H1 (cell line): ENCODE measurements around the gene TSKS. TPM values are rescaled to one million over a fixed set of nuclear protein-coding genes. Genes with fewer than 3 reads are reported as not detected.

Experiments used
- CTCF ChIA-PET: fragments of 300-600 bp; sonication (Branson Sonifier 250); formaldehyde crosslinking; loops from one replicate; lab custom pipeline; 2021; ENCODE audit not compliant: partially characterized antibody; lab: Charles Lee
- POLR2A ChIA-PET: fragments of 300-600 bp; sonication (Branson Sonifier 250); formaldehyde crosslinking; loops from one replicate; lab custom pipeline; 2021; ENCODE audit warnings: inconsistent platforms; ENCODE audit not compliant: partially characterized antibody; lab: Charles Lee
- DNase-seq, 2 experiments: peaks; one replicate each; pipeline versions ENCODE4 v3.0.0 to v3.0.0-alpha.2; 2010 to 2022; ENCODE audit warnings: low spot score in 2 of 2, low read depth in 1 of 2, mixed read lengths in 1 of 2
- FAIRE-seq: peaks from 2 replicates; lab custom pipeline; 2011; peaks lifted over from hg19 to GRCh38; lab: Jason Lieb, UNC
- H2AFZ ChIP-seq: 2 replicates; pipeline ENCODE4 v1.8.1; 2012; ENCODE audit warnings: low read length, inconsistent platforms
- H2AK5ac ChIP-seq: 2 replicates; pipeline ENCODE4 v1.6.1; 2013; ENCODE audit warnings: low read depth, low read length
- H2BK120ac ChIP-seq: replicated peaks from 2 replicates; pipeline ENCODE3; 2013; ENCODE audit warnings: low read depth, low read length, inconsistent platforms
- H2BK12ac ChIP-seq: 2 replicates; pipeline ENCODE4 v1.6.1; 2013; ENCODE audit warnings: low read depth, low read length
- H2BK15ac ChIP-seq: 2 replicates; pipeline ENCODE4 v1.6.1; 2013; ENCODE audit warnings: low read length
- H2BK20ac ChIP-seq: 2 replicates; pipeline ENCODE4 v1.6.1; 2013; ENCODE audit warnings: low read length
- H2BK5ac ChIP-seq: 2 replicates; pipeline ENCODE4 v1.6.1; 2013; ENCODE audit warnings: low read depth, low read length
- H3K14ac ChIP-seq: 2 replicates; pipeline ENCODE4 v1.6.1; 2013; ENCODE audit warnings: inconsistent platforms; ENCODE audit not compliant: insufficient read length
- H3K18ac ChIP-seq: 2 replicates; pipeline ENCODE4 v1.6.1; 2013; ENCODE audit warnings: low read length; ENCODE audit errors: extremely low read depth
- H3K23ac ChIP-seq: 2 replicates; pipeline ENCODE4 v1.6.1; 2013; ENCODE audit warnings: inconsistent platforms; ENCODE audit not compliant: insufficient read length
- H3K23me2 ChIP-seq: 2 replicates; pipeline ENCODE4 v1.6.1; 2013; ENCODE audit warnings: low read depth, low read length
- H3K27ac ChIP-seq: 2 replicates; pipeline ENCODE4 v1.6.1; 2011; ENCODE audit warnings: low read depth, low read length, inconsistent platforms
- H3K27me3 ChIP-seq, 4 experiments: replicated peaks in 1 of 4; 1 replicate in 1 of 4; 2 replicates in 3 of 4; pipeline versions ENCODE4 v1.6.1 to v1.8.1; 2011 to 2013; ENCODE audit warnings: low read length in 3 of 4, mild to moderate bottlenecking in 3 of 4, inconsistent platforms in 2 of 4, mixed read lengths in 2 of 4, moderate library complexity in 1 of 4; ENCODE audit not compliant: control insufficient read depth in 3 of 4, insufficient read depth in 3 of 4; ENCODE audit errors: extremely low read depth in 1 of 4
- H3K36me3 ChIP-seq, 4 experiments: 2 replicates each; pipeline versions ENCODE4 v1.6.1 to v1.8.1; 2011 to 2013; ENCODE audit warnings: mild to moderate bottlenecking in 4 of 4, low read length in 3 of 4, moderate library complexity in 2 of 4, control low read depth in 1 of 4, inconsistent platforms in 1 of 4; ENCODE audit not compliant: insufficient read depth in 4 of 4, control insufficient read depth in 2 of 4
- H3K4ac ChIP-seq: replicated peaks from 2 replicates; pipeline ENCODE3; 2013; ENCODE audit warnings: low read length, low read depth, mixed read lengths, inconsistent platforms; ENCODE audit not compliant: insufficient read length
- H3K4me1 ChIP-seq, 4 experiments: replicated peaks in 1 of 4; 1 replicate in 1 of 4; 2 replicates in 3 of 4; pipeline versions ENCODE4 v1.6.1 to v1.8.1; 2011 to 2013; ENCODE audit warnings: low read length in 3 of 4, inconsistent platforms in 2 of 4, mixed read lengths in 1 of 4; ENCODE audit not compliant: insufficient read depth in 4 of 4, control insufficient read depth in 3 of 4
- H3K4me2 ChIP-seq, 2 experiments: 2 replicates each; pipeline versions ENCODE4 v1.6.1 to v1.8.1; 2011 to 2013; ENCODE audit warnings: low read depth in 2 of 2, low read length in 2 of 2, control low read depth in 1 of 2, inconsistent platforms in 1 of 2, mild to moderate bottlenecking in 1 of 2; ENCODE audit not compliant: insufficient read depth in 1 of 2
- H3K4me3 ChIP-seq, 4 experiments: fragments of 200-600, 300-600 bp in 1 of 4; sonication (generic), shearing (Covaris generic), sonication (Bioruptor Twin) in 1 of 4; 2 replicates each; pipeline versions ENCODE4 v1.5.1 to v1.8.1; 2011 to 2016; ENCODE audit warnings: low read length in 4 of 4, low read depth in 3 of 4, control low read depth in 2 of 4, inconsistent platforms in 2 of 4, mild to moderate bottlenecking in 2 of 4, mixed read lengths in 1 of 4, moderate library complexity in 1 of 4; ENCODE audit not compliant: insufficient read depth in 2 of 4; ENCODE audit errors: extremely low read depth in 1 of 4
- H3K56ac ChIP-seq: replicated peaks from 2 replicates; pipeline ENCODE3; 2013; ENCODE audit warnings: low read depth, mild to moderate bottlenecking, mixed read lengths, low read length, inconsistent platforms; ENCODE audit not compliant: insufficient read length
- H3K79me1 ChIP-seq: 2 replicates; pipeline ENCODE4 v1.6.1; 2013; ENCODE audit warnings: low read depth, low read length, control low read depth
- H3K79me2 ChIP-seq, 2 experiments: 2 replicates each; pipeline versions ENCODE4 v1.6.1 to v1.8.1; 2012 to 2013; ENCODE audit warnings: low read length in 2 of 2, mild to moderate bottlenecking in 2 of 2, inconsistent platforms in 1 of 2; ENCODE audit not compliant: insufficient read depth in 2 of 2, control insufficient read depth in 1 of 2
- H3K9ac ChIP-seq, 4 experiments: replicated peaks in 1 of 4; 1 replicate in 1 of 4; 2 replicates in 3 of 4; pipeline versions ENCODE4 v1.6.1 to v1.8.1; 2011 to 2013; ENCODE audit warnings: low read depth in 3 of 4, low read length in 3 of 4, control low read depth in 2 of 4, mild to moderate bottlenecking in 2 of 4, moderate library complexity in 2 of 4, inconsistent platforms in 1 of 4; ENCODE audit errors: extremely low read depth in 1 of 4
- H3K9me3 ChIP-seq, 2 experiments: 2 replicates each; pipeline versions ENCODE4 v1.6.1 to v1.8.1; 2012 to 2013; ENCODE audit warnings: mild to moderate bottlenecking in 2 of 2, moderate library complexity in 2 of 2, control low read depth in 1 of 2, inconsistent platforms in 1 of 2, low read depth in 1 of 2, low read length in 1 of 2, mixed read lengths in 1 of 2; ENCODE audit not compliant: insufficient read depth in 2 of 2
- H4K20me1 ChIP-seq, 2 experiments: replicated peaks in 1 of 2; 2 replicates each; pipeline versions ENCODE3 to v1.8.1; 2011 to 2013; ENCODE audit warnings: inconsistent platforms in 2 of 2, low read length in 2 of 2, mild to moderate bottlenecking in 1 of 2; ENCODE audit not compliant: insufficient read depth in 2 of 2, control insufficient read depth in 1 of 2
- H4K5ac ChIP-seq: 2 replicates; pipeline ENCODE4 v1.6.1; 2013; ENCODE audit warnings: low read length, low read depth, mixed read lengths, inconsistent platforms; ENCODE audit not compliant: insufficient read length
- H4K8ac ChIP-seq: 2 replicates; pipeline ENCODE4 v1.8.0; 2013; ENCODE audit warnings: mild to moderate bottlenecking, moderate library complexity, low read length, inconsistent platforms; ENCODE audit not compliant: insufficient read depth; ENCODE audit errors: extremely low read depth
- H4K91ac ChIP-seq: replicated peaks from 2 replicates; pipeline ENCODE3; 2013; ENCODE audit warnings: low read length, mixed read lengths, inconsistent platforms; ENCODE audit not compliant: insufficient read length
- GABPA ChIP-seq: IDR thresholded peaks from 2 replicates; pipeline ENCODE4 v1.6.1; 2011; ENCODE audit warnings: mild to moderate bottlenecking, low read length, moderate library complexity, borderline replicate concordance; ENCODE audit not compliant: insufficient read depth
- JUND ChIP-seq: IDR thresholded peaks from 2 replicates; pipeline ENCODE4 v1.6.1; 2011; ENCODE audit warnings: mild to moderate bottlenecking, improper control_type of control experiment, low read length
- RFX5 ChIP-seq: IDR thresholded peaks from 2 replicates; pipeline ENCODE4 v1.6.1; 2011; ENCODE audit warnings: low read depth, low read length, improper control_type of control experiment, borderline replicate concordance
- ZNF274 ChIP-seq: IDR thresholded peaks from 2 replicates; pipeline ENCODE4 v1.7.0; 2012; ENCODE audit warnings: low read length, borderline replicate concordance; ENCODE audit errors: extremely low read depth
- WGBS, 2 experiments: shearing (Covaris generic) in 1 of 2; methylation state at CpG; one replicate each; pipeline versions ENCODE4 v1.1.6 to v1.1.7; 2013 to 2015; ENCODE audit warnings: low lambda C conversion rate in 2 of 2, mixed read lengths in 2 of 2, inconsistent platforms in 1 of 2, low coverage in 1 of 2, missing lambda C conversion rate in 1 of 2; ENCODE audit not compliant: insufficient replicate concordance in 2 of 2, insufficient coverage in 1 of 2, insufficient read length in 1 of 2; ENCODE audit errors: extremely low coverage in 1 of 2, missing lambda C conversion rate in 1 of 2; 5-methylcytosine and 5-hydroxymethylcytosine counted together
- polyA plus RNA-seq, 7 experiments: library from polyadenylated mRNA; depleted of rRNA in 3 of 7; stranded (reverse) in 5 of 7; unstranded in 2 of 7; fragments of >200 nt in 5 of 7; fragments of 200-250 nt in 2 of 7; gene quantifications; 1 replicate in 5 of 7; 2 replicates in 1 of 7; 4 replicates in 1 of 7; pipeline versions ENCODE4 v1.2.1 to v1.2.3, GENCODE V29; 2011 to 2013; ENCODE audit warnings: missing spikeins in 2 of 7, mixed read lengths in 2 of 7
- total RNA-seq: library from RNA; stranded (reverse); fragmentation: NEBNext Ultra II Directional; extraction: Animal tissue kit (Norgen Biotek cat#: 25700); gene quantifications from 2 replicates; pipeline ENCODE4 v1.2.1, GENCODE V29; 2021

The TSKS gene
- total and polyA plus RNA-seq, 2 of the 8 experiments (the other 6 are each of a cell fraction or from before 2014, with no cell fraction given), result 0.21 TPM; not detected in 1

- POLR2A ChIA-PET, result interaction anchor here (7.7 kb wide), 1 partner anchor 30 kb away, joined by 51 read pairs; the partner anchor contains the start of genes ADM5 and CPT1C
- Histone ChIP-seq H2BK5ac (no peak overlapping the region), H4K91ac (no peak overlapping the region), H2BK20ac (no peak overlapping the region), H4K5ac (no peak overlapping the region), H3K36me3 (no peaks in the 10 kb centered on the region), H3K4ac (no peak overlapping the region), H2BK15ac (no peak overlapping the region), H2BK12ac (no peak overlapping the region), H2AK5ac (no peak overlapping the region), H3K4me2 (no peak overlapping the region), H3K23ac (no peak overlapping the region), H4K20me1 (no peaks in the 10 kb centered on the region), H3K79me2 (no peaks in the 10 kb centered on the region), H3K4me3 (no peak overlapping the region), H3K9me3 (no peaks in the 10 kb centered on the region), H3K27ac (no peak overlapping the region), H3K23me2 (peaks cover 2% of the 10 kb centered on the region; the same call in 1 of the 2 replicates), H3K18ac (no peak overlapping the region), H2AFZ (no peak overlapping the region), H3K27me3 (no peaks in the 10 kb centered on the region), H3K79me1 (no peaks in the 10 kb centered on the region), H3K9ac (no peak overlapping the region), H3K4me1 (no peaks in the 10 kb centered on the region), H4K8ac (no peak overlapping the region), H3K56ac (no peak overlapping the region), H2BK120ac (no peak overlapping the region), H3K14ac (no peak overlapping the region)
- CTCF ChIA-PET, result interaction anchor here (1.0 to 3.3 kb wide), 7 partner anchors 9 to 62 kb away, joined by 3 to 23 read pairs (median 9); partner anchors contain the start of gene TSKS
- 78% methylated on average over 6 of the region's 6 CpGs; no CpG with 5 or more reads in 1 of the 2 experiments for WGBS, 2 experiments
- FAIRE-seq (no peak), DNase-seq (no peak)
- TF ChIP-seq ZNF274, result no peak
- TF ChIP-seq RFX5, result no peak
- no peak for TF ChIP-seq JUND
- no peak for TF ChIP-seq GABPA
These were observed 44.1 kb downstream of the TSKS start for GRCh38 chr19:49718991-49719390.
